K562 (cell line): ENCODE data around the gene SLC5A3. TPM values are rescaled to one million over a fixed set of nuclear protein-coding genes. Genes with fewer than 3 reads are reported as not detected.
A peak's percentile ranks its signal among the peaks of the same experiment; 100 is the strongest.

Source experiments
- ARID4B ChIP-seq: sonication (generic); formaldehyde crosslinking; IDR thresholded peaks from 2 replicates; pipeline ENCODE4 v1.8.0; 2022; ENCODE audit warnings: mild to moderate bottlenecking, missing genetic modification reagents
- ELF4 ChIP-seq: fragments of 450-650 bp; formaldehyde crosslinking; IDR thresholded peaks from 2 replicates; pipeline ENCODE4 v1.4.0; 2022; ENCODE audit warnings: missing genetic modification characterization
- ESRRA ChIP-seq: fragments of 450-650 bp; IDR thresholded peaks from 2 replicates; pipeline ENCODE4 v1.6.1; 2014; ENCODE audit warnings: low read depth, mild to moderate bottlenecking, moderate library complexity, borderline replicate concordance
- HDAC3 ChIP-seq: fragments of 450-650 bp; IDR thresholded peaks from 2 replicates; pipeline ENCODE4 v1.6.1; 2018; ENCODE audit warnings: borderline replicate concordance, mild to moderate bottlenecking, moderate library complexity; ENCODE audit not compliant: partially characterized antibody
- IRF2 ChIP-seq: sonication (generic); formaldehyde crosslinking; IDR thresholded peaks from 2 replicates; pipeline ENCODE4 v1.8.1; 2022; ENCODE audit warnings: mild to moderate bottlenecking, missing genetic modification reagents
- MTF1 ChIP-seq: fragments of 250-450 bp; sonication (Bioruptor Pico); IDR thresholded peaks from 2 replicates; pipeline ENCODE4 v1.9.0; 2021; ENCODE audit warnings: moderate library complexity, mild to moderate bottlenecking, inconsistent platforms, borderline replicate concordance
- SAP30 ChIP-seq: fragments of 200-600 bp; sonication (generic); IDR thresholded peaks from 2 replicates; pipeline ENCODE4 v1.6.1; 2012; ENCODE audit warnings: borderline replicate concordance, low read depth, mild to moderate bottlenecking, moderate library complexity, low read length, control low read depth, inconsistent platforms; ENCODE audit not compliant: insufficient read depth, poor library complexity, severe bottlenecking
- SRSF9 ChIP-seq: fragments of 200-400 bp; formaldehyde crosslinking; IDR thresholded peaks from 2 replicates; pipeline ENCODE4 v1.6.1; 2017; ENCODE audit warnings: low read depth, low read length, borderline replicate concordance
- STAT5B ChIP-seq: fragments of 250-450 bp; sonication (Bioruptor Pico); IDR thresholded peaks from 2 replicates; pipeline ENCODE4 v1.8.0; 2021; ENCODE audit warnings: mild to moderate bottlenecking, inconsistent platforms
- TEAD1 ChIP-seq, 2 experiments: fragments of 450-650 bp in 1 of 2; sonication (generic) in 1 of 2; formaldehyde crosslinking; IDR thresholded peaks; 2 replicates each; pipeline versions ENCODE4 v1.4.0 to v1.8.0; 2020 to 2022; ENCODE audit warnings: mild to moderate bottlenecking in 2 of 2, missing genetic modification reagents in 1 of 2
- ZBTB1 ChIP-seq: sonication (generic); formaldehyde crosslinking; IDR thresholded peaks from 2 replicates; pipeline ENCODE4 v1.8.1; 2023; ENCODE audit warnings: missing genetic modification reagents, low read depth, mild to moderate bottlenecking, borderline replicate concordance
- ZNF134 ChIP-seq: fragments of 250-450 bp; sonication (Bioruptor Pico); conservative IDR thresholded peaks from 2 replicates; pipeline ENCODE4 v1.4.0; 2020
- ZNF224 ChIP-seq: sonication (generic); formaldehyde crosslinking; IDR thresholded peaks from 2 replicates; pipeline ENCODE4 v1.8.0; 2022; ENCODE audit warnings: mild to moderate bottlenecking, missing genetic modification reagents
- ZSCAN32 ChIP-seq: fragments of 450-650 bp; formaldehyde crosslinking; IDR thresholded peaks from 2 replicates; pipeline ENCODE4 v1.4.0; 2020; ENCODE audit warnings: mild to moderate bottlenecking, moderate library complexity
- polyA plus RNA-seq, 8 experiments: library from polyadenylated mRNA; depleted of rRNA in 4 of 8; stranded (reverse) in 5 of 8; unstranded in 3 of 8; fragments of >200 nt; fragmentation: Nextera tagmentation in 2 of 8; fragmentation: Illumina TruSeq in 1 of 8; extraction: Ambion mirVana in 2 of 8; extraction: Trizol in 1 of 8; gene quantifications; 2 replicates each; pipeline versions ENCODE4 v1.2.1 to v1.2.3, GENCODE V29; 2011 to 2014; ENCODE audit warnings: inconsistent platforms in 1 of 8, missing spikeins in 1 of 8
- total RNA-seq, 7 experiments: library from RNA; depleted of rRNA in 6 of 7; stranded (reverse); fragments of >200 nt in 6 of 7; fragmentation: Illumina TruSeq in 2 of 7; extraction: Trizol in 2 of 7; gene quantifications; 2 replicates each; pipeline versions ENCODE4 v1.2.1 to v1.2.3, GENCODE V29; 2011 to 2021; ENCODE audit warnings: low replicate concordance in 1 of 7
- TF ChIP-seq, protein P1 (sequence below), 2 experiments: fragments of 450-650 bp; formaldehyde crosslinking in 1 of 2; IDR thresholded peaks; 2 replicates each; pipeline versions ENCODE4 v1.4.0 to v1.6.1; 2014 to 2020; ENCODE audit warnings: mild to moderate bottlenecking in 2 of 2, borderline replicate concordance in 1 of 2, low read depth in 1 of 2

SLC5A3 gene
- total and polyA plus RNA-seq, 9 of the 15 experiments (the other 6 are each of a cell fraction or from before 2014, with no cell fraction given) = 2.9 to 20.6 (median 9.0) TPM

DNA sequence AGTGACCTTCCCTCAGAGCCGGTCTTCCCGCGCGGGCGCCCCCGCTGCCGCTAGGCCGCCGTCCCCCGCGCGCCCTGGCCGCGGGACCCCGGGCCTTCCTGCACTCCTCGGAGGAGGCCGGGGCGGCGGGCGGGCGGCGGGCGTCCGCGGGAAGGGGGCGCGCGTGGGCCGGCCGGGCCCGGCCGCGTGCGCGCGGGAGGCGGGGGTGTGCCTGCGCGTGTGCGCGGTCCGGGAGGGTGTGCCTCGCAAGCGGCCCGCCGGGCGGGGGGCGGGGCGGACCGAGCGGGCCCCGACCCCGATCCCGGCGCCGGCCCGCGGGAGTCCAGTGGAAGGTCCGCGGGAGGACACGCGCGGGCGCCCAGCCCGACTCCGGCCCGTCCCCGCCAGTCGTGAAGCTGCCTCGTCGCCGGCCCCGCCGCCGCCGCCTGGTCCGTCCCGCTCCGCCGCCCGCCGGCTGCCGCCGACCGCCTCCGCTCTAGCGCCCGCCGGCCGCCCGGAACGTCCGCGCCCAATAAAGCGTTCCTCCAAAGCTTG, 438 bp downstream of the SLC5A3 start (continued):
- no peak for TF ChIP-seq MTF1 (CRISPR knock-in tag)
- TF ChIP-seq SRSF9 = no peak
- 0 out of 4 replicates have a peak, but pooled peaks of 1 of the 2 experiments have one; percentile 37 for TF ChIP-seq TEAD1 (CRISPR knock-in tag; IDR thresholded peaks at IDR 0.05)
- no peak for TF ChIP-seq STAT5B (CRISPR knock-in tag)
- no peak for TF ChIP-seq ZBTB1 (CRISPR knock-in tag)
- 0 out of 2 replicates have a peak, but pooled peaks have one; percentile 1 for TF ChIP-seq ARID4B (CRISPR knock-in tag)
- no peak for TF ChIP-seq ELF4 (CRISPR knock-in tag)
- no peak; the same call in 1 of the 2 replicates for TF ChIP-seq ESRRA
- no peak for TF ChIP-seq SAP30
- TF ChIP-seq, protein P1, sequence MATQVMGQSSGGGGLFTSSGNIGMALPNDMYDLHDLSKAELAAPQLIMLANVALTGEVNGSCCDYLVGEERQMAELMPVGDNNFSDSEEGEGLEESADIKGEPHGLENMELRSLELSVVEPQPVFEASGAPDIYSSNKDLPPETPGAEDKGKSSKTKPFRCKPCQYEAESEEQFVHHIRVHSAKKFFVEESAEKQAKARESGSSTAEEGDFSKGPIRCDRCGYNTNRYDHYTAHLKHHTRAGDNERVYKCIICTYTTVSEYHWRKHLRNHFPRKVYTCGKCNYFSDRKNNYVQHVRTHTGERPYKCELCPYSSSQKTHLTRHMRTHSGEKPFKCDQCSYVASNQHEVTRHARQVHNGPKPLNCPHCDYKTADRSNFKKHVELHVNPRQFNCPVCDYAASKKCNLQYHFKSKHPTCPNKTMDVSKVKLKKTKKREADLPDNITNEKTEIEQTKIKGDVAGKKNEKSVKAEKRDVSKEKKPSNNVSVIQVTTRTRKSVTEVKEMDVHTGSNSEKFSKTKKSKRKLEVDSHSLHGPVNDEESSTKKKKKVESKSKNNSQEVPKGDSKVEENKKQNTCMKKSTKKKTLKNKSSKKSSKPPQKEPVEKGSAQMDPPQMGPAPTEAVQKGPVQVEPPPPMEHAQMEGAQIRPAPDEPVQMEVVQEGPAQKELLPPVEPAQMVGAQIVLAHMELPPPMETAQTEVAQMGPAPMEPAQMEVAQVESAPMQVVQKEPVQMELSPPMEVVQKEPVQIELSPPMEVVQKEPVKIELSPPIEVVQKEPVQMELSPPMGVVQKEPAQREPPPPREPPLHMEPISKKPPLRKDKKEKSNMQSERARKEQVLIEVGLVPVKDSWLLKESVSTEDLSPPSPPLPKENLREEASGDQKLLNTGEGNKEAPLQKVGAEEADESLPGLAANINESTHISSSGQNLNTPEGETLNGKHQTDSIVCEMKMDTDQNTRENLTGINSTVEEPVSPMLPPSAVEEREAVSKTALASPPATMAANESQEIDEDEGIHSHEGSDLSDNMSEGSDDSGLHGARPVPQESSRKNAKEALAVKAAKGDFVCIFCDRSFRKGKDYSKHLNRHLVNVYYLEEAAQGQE (IDR thresholded peaks at IDR 0.05; ENCODE audit: borderline replicate concordance) = peak; percentile 63
- TF ChIP-seq, protein P1 (CRISPR knock-in tag; IDR thresholded peaks at IDR 0.05; ENCODE audit: low read depth) = no peak
- TF ChIP-seq ZNF134 (CRISPR knock-in tag) = no peak
- no peak for TF ChIP-seq IRF2 (CRISPR knock-in tag)
- no peak for TF ChIP-seq ZNF224
- no peak for TF ChIP-seq HDAC3
- TF ChIP-seq ZSCAN32 (CRISPR knock-in tag) = no peak
